ENCODE measurements around the gene CCDC9B.

GRCh38 chr15:40342416-40343320 is 1.9 kb upstream of the CCDC9B start:
- TF ChIP-seq CTCF (IDR thresholded peaks at IDR 0.05) (no peak), POLR2AphosphoS5 (IDR thresholded peaks at IDR 0.05) (no peak), POLR2A (IDR thresholded peaks at IDR 0.05) (no peak), EP300 (IDR thresholded peaks at IDR 0.05) (no peak)

All from stomach (tissue), 4 donors.